Endometrial microvascular endothelial cells (primary cell): Measurements from ENCODE around the gene PASK. TPM values are rescaled to one million over a fixed set of nuclear protein-coding genes. Genes with fewer than 3 reads are reported as not detected.

Experiments used
- in situ Hi-C: cut with HindIII; loops from 2 replicates; pipeline ENCODE4 v1.10.0; 2017; ENCODE audit warnings: low sequenced_read_pairs, low pct_unique_long_range_greater_than_20kb; ENCODE audit errors: inconsistent ontology term
- total RNA-seq: library from RNA; depleted of rRNA; stranded (reverse); fragments of >200 nt; gene quantifications from one replicate; pipeline ENCODE4 v1.2.3, GENCODE V29; 2015; ENCODE audit errors: inconsistent ontology term

The PASK gene
- total RNA-seq, 1 donor from 2014 or later, result 4.1 TPM

GRCh38 chr2:241073166-241074064 is 75.9 kb downstream of the PASK start:
- in situ Hi-C loops, result no loop called here

DNA sequence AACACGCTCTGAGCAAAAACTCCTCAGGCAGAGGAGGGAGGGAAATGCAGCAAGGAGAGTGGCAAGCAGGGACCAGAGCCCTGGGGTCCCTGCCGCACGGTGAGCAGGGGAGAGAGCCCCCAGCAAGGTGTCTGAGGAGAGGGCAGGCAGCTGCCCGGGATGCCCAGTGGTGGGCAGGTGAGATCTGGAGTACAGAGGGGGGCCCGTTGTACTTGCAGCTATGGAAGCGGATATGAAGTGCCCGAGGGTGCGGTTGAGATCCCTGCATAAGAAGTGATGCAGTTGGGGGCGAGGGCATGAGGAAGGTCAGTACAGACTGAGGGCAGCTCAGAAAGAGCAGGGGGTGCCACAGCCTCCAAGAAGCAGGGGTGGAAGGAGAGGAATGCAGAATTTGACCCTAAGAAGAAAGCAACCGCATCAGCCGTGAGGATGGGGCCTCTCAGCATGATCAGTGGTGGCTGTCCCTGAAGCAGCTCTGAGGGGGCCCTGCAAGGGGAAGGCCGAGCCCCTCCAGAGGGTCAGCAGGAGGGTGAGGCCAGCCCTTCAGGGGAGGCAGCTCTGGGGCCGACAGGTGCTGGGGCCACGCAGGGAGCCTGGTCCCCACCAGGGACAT is 76.6 kb downstream of the PASK start:
- in situ Hi-C loops, result no loop called here

DNA sequence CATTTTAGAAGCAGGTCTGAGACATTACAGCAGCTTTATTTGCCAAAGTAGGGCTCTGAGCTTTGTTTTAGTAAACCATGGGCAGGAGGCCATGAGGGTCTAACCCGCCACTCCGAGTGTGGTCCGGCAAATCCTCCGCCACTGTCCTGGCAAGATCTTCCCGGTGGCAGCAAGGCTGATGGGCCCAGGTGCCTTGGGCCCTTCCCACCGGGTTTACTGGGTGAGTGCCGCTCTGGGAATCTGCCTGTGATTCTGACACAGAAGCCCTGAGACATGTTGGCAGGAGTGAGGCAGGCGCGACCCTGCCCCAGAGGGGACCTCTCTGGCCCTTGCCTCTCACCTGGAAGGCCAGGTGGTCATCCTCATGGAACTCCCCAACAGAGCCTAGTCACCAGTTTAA is 77.1 kb downstream of the PASK start:
- in situ Hi-C loops, result no loop called here

GRCh38 chr2:241071677-241072111 is 77.6 kb downstream of the PASK start:
- in situ Hi-C loops, result no loop called here

- in situ Hi-C loops, result no loop called here
Observed at GRCh38 chr2:241070811-241071676, 78.2 kb downstream of the PASK start.

DNA sequence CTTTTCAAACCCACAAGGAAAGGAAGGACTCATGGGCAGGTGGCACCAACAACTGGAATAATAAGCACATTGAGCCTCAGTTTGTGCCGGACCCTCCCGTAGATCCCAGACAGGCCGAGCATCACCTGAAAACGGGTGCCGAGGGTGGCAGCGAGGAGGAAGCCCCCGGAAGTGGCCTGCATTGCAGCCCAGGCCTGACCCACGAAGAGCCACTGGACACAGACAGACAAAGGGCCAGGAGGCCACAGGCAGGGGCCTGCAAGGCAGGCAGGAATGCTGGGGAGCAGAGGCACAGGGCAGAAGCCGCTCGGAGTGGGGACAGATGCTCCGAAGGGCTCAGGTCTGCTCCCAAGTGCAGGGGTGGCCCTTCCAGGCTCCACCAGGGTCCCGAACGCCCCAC is 78.9 kb downstream of the PASK start:
- in situ Hi-C loops, result no loop called here

DNA sequence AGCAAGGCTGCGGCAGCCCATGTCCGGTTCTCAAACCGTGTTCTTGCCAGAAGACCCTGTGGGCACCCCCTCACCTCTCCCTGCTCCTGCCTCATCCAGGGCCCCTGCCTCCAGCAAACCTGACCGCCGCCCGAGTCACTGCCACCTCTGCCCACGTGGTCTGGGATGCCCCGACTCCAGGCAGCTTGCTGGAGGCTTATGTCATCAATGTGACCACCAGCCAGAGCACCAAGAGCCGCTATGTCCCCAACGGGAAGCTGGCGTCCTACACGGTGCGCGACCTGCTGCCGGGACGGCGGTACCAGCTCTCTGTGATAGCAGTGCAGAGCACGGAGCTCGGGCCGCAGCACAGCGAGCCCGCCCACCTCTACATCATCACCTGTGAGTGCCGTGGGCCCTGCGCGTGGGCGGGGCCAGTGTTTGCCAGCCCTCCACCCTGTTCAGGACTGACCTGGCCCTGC is 79.4 kb downstream of the PASK start:
- in situ Hi-C loops, result no loop called here

GRCh38 chr2:241068942-241069810 is 80.1 kb downstream of the PASK start:
- in situ Hi-C loops, result no loop called here

GRCh38 chr2:241068136-241068941 is 80.9 kb downstream of the PASK start:
- in situ Hi-C loops, result no loop called here

DNA sequence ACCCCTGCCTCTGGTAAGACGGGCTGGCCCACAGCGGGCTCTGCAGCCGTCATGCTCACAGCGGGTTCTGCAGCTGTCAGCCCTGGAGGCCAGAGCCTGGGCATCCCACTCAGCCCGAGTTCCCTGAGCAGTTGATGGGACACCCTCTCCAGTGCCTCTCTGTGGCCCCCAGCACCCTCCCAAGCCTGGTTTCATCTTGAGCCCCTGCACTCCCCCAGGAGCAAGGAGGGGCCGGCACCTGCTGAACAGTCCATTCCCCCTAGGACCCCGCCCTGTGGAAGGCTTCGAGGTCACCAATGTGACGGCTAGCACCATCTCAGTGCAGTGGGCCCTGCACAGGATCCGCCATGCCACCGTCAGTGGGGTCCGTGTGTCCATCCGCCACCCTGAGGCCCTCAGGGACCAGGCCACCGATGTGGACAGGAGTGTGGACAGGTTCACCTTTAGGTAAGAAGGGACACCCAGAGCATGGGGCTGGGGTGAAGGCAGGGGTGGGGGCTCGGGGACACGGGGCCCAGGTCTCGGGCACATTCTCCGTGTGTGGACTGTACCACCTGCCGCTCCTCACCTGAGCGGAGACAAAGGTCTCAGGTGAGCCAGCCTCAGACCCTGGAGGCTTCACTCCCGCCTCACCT is 81.7 kb downstream of the PASK start:
- in situ Hi-C loops, result no loop called here

DNA sequence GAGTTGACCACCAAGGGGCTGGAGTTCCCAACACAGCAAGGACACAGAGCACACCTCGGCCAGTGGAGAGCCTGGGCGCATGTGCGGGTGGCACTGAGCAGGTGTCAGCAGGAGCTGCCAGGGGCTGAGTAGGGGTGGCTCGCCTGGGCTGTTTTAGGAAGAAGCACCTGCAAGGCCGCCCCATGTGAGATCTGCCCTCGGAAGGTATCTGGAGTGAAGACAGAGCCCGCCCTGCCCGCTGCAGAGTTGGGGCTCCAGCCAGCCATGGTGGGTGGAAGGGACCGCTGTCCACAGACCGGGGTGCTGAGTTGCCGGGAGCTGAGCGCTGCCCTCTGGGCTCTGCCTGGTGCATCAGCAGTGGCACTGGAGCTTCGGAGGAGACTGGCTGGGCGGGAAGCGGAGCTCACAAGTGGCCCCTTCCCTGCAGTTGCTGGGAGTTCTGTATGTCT is 82.4 kb downstream of the PASK start:
- in situ Hi-C loops, result no loop called here

- in situ Hi-C loops, result no loop called here
Observed at GRCh38 chr2:241066171-241066892, 82.9 kb downstream of the PASK start.

DNA sequence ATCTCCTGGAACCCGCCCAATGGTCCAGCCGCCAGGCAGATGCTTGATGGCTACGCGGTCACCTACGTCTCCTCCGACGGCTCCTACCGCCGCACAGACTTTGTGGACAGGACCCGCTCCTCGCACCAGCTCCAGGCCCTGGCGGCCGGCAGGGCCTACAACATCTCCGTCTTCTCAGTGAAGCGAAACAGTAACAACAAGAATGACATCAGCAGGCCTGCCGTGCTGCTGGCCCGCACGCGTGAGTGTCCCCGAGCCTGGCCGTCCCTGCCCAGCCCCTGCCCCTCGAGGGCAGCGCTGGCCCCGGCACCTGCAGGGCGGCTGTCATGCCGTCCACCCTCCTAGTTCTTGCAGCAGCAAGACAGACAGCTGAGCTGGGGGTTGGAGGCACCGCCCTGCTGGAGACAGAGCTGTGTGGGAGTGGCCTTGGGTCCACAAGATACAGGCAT is 83.9 kb downstream of the PASK start:
- in situ Hi-C loops, result no loop called here

- in situ Hi-C loops, result no loop called here
Observed at GRCh38 chr2:241064802-241065354, 84.4 kb downstream of the PASK start.

- in situ Hi-C loops, result no loop called here
Observed at GRCh38 chr2:241064008-241064801, 85.1 kb downstream of the PASK start.
